Right lobe of liver (tissue), 4 donors: Measurements from ENCODE around the gene GUK1.

ENCODE experiments used
- CTCF ChIP-seq, 4 donors: fragments of 200-600 bp in 3 of 4; fragments of 450-650 bp in 1 of 4; IDR thresholded peaks; one replicate each; pipeline versions ENCODE4 v1.5.1 to v1.8.0; 2016 to 2022; ENCODE audit warnings: antibody characterized with exemption in 4 of 4, mild to moderate bottlenecking in 2 of 4
- POLR2A ChIP-seq: fragments of 450-650 bp; IDR thresholded peaks from one replicate; pipeline ENCODE4 v1.6.1; 2017; ENCODE audit warnings: antibody characterized with exemption, mild to moderate bottlenecking
- donor health status: DM: no; HTN: no; CAD: no.
- donor health status: DM: no; HTN: no; CAD: no.
- donor health status: DM: no; HTN: yes; CAD: no.

- TF ChIP-seq CTCF (IDR thresholded peaks at IDR 0.05) = no peak
- no peak for TF ChIP-seq POLR2A
Measured at GRCh38 chr1:228095161-228095560, 44.9 kb upstream of the GUK1 start.
